Esophagus (tissue), 2 donors: ENCODE measurements around the gene STH. TPM values are rescaled to one million over a fixed set of nuclear protein-coding genes. Genes with fewer than 3 reads are reported as not detected.

ENCODE experiments used
- H3K27ac ChIP-seq, 2 donors: one replicate each; pipeline ENCODE4 v1.5.1; 2013; ENCODE audit warnings: low read depth in 2 of 2, mild to moderate bottlenecking in 2 of 2, inconsistent platforms in 1 of 2, low read length in 1 of 2, moderate library complexity in 1 of 2
- H3K27me3 ChIP-seq, 2 donors: one replicate each; pipeline ENCODE4 v1.6.1; 2013; ENCODE audit warnings: low read length in 2 of 2, control low read depth in 1 of 2, mild to moderate bottlenecking in 1 of 2; ENCODE audit not compliant: insufficient read depth in 2 of 2, control insufficient read depth in 1 of 2
- H3K36me3 ChIP-seq, 2 donors: one replicate each; pipeline ENCODE4 v1.6.1; 2013; ENCODE audit warnings: low read length in 1 of 2; ENCODE audit not compliant: control insufficient read depth in 2 of 2, insufficient read depth in 2 of 2
- H3K4me1 ChIP-seq, 2 donors: one replicate each; pipeline ENCODE4 v1.6.1; 2013; ENCODE audit warnings: low read length in 1 of 2; ENCODE audit not compliant: control insufficient read depth in 2 of 2, insufficient read depth in 2 of 2
- H3K4me3 ChIP-seq, 2 donors: one replicate each; pipeline ENCODE4 v1.5.1; 2013; ENCODE audit warnings: low read length in 2 of 2, mild to moderate bottlenecking in 2 of 2, low read depth in 1 of 2, moderate library complexity in 1 of 2
- H3K9me3 ChIP-seq, 2 donors: one replicate each; pipeline ENCODE4 v1.6.1; 2013; ENCODE audit warnings: mild to moderate bottlenecking in 2 of 2, low read depth in 1 of 2, low read length in 1 of 2, moderate library complexity in 1 of 2; ENCODE audit not compliant: control insufficient read depth in 2 of 2, insufficient read depth in 1 of 2
- WGBS, 2 donors: extraction: QIAGEN DNeasy Blood & Tissue Kit; methylation state at CpG; one replicate each; pipeline ENCODE4 v1.1.7; 2013; 5-methylcytosine and 5-hydroxymethylcytosine counted together
- polyA plus RNA-seq, 2 donors: library from polyadenylated mRNA; stranded (reverse); fragments of 200-250 nt; gene quantifications; one replicate each; pipeline ENCODE4 v1.2.3, GENCODE V29; 2013
- donor health status: healthy with polysubstance abuse.
- donor health status: Bipolar disorder and iron deficiency.

Gene STH
- polyA plus RNA-seq, 2 donors, result not detected

DNA sequence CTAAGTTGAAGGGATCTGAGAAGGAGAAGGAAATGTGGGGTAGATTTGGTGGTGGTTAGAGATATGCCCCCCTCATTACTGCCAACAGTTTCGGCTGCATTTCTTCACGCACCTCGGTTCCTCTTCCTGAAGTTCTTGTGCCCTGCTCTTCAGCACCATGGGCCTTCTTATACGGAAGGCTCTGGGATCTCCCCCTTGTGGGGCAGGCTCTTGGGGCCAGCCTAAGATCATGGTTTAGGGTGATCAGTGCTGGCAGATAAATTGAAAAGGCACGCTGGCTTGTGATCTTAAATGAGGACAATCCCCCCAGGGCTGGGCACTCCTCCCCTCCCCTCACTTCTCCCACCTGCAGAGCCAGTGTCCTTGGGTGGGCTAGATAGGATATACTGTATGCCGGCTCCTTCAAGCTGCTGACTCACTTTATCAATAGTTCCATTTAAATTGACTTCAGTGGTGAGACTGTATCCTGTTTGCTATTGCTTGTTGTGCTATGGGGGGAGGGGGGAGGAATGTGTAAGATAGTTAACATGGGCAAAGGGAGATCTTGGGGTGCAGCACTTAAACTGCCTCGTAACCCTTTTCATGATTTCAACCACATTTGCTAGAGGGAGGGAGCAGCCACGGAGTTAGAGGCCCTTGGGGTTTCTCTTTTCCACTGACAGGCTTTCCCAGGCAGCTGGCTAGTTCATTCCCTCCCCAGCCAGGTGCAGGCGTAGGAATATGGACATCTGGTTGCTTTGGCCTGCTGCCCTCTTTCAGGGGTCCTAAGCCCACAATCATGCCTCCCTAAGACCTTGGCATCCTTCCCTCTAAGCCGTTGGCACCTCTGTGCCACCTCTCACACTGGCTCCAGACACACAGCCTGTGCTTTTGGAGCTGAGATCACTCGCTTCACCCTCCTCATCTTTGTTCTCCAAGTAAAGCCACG is 28.3 kb downstream of the STH start:
- Histone ChIP-seq H3K4me3 (no peak overlapping the region), H3K27me3 (no peaks in the 10 kb centered on the region), H3K27ac (no peak overlapping the region), H3K9me3 (no peaks in the 10 kb centered on the region), H3K36me3 (peaks cover 10 to 40% of the 10 kb centered on the region in 2 donors), H3K4me1 (no peaks in the 10 kb centered on the region)
- 63 to 80% methylated on average over 12 of the region's 12 CpGs for WGBS, 2 donors

DNA sequence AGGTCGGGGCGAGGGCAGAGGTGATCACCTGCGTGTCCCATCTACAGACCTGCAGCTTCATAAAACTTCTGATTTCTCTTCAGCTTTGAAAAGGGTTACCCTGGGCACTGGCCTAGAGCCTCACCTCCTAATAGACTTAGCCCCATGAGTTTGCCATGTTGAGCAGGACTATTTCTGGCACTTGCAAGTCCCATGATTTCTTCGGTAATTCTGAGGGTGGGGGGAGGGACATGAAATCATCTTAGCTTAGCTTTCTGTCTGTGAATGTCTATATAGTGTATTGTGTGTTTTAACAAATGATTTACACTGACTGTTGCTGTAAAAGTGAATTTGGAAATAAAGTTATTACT is 28.9 kb downstream of the STH start:
- Histone ChIP-seq H3K4me3 (no peak overlapping the region), H3K4me1 (no peaks in the 10 kb centered on the region), H3K27me3 (no peaks in the 10 kb centered on the region), H3K9me3 (no peaks in the 10 kb centered on the region), H3K27ac (no peak overlapping the region), H3K36me3 (peaks cover 12 to 46% of the 10 kb centered on the region in 2 donors)
- WGBS, 2 donors, result 74 to 77% methylated on average over 4 of the region's 4 CpGs

DNA sequence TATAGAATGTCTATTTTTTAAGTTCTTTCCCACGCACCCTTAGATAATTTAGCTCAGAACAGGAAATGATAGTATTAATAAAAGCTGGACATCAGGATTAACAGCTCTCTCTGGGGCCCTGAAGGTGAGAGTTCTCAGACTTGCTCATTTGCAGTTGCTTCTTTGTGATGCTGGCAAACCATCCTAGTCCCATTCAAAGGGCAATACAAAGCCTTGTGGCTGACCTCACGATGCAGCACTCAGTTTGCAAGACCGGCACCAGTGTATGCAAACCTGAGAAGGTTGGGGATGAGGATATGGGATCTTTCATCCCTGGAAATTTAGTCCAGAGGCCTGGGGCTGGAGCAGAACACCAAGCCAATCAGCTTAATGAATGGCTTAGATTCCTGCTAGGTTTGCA is 29.3 kb downstream of the STH start:
- Histone ChIP-seq H3K36me3 (peaks cover 16 to 50% of the 10 kb centered on the region in 2 donors), H3K4me1 (no peaks in the 10 kb centered on the region), H3K27me3 (no peaks in the 10 kb centered on the region), H3K4me3 (no peak overlapping the region), H3K27ac (no peak overlapping the region), H3K9me3 (no peaks in the 10 kb centered on the region)
- 79 to 83% methylated on average over 3 of the region's 3 CpGs for WGBS, 2 donors

DNA sequence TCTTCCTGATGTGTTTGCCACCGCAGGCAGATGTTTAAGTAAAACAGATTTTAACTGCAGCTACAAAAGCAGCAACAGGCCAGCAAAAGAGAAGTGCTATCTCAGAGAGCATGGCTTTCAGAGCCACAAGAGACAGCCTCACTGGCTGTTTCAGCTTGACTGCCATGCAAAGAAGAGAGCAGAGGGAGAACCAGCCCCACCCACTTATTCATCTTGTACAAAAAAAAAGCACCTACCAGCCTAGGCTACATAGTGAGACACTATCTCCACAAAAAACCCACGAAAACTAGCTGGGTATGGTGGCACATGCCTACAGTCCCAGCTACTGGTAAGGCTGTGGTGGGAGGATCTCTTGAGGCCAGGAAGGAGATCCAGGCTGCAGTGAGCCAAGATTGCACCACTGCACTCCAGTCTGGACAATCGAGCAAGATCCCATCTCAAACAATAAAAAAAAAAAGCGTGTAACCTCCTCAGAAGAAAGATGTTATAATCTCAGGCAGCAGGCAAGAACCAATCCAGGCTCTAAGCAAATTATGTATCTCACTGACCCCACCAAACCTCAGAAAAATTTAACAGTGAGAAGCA is 30.0 kb downstream of the STH start:
- Histone ChIP-seq H3K4me1 (no peaks in the 10 kb centered on the region), H3K9me3 (no peaks in the 10 kb centered on the region), H3K27ac (no peak overlapping the region), H3K27me3 (no peaks in the 10 kb centered on the region), H3K36me3 (peaks cover 19 to 54% of the 10 kb centered on the region in 2 donors), H3K4me3 (no peak overlapping the region)
- WGBS, 2 donors, result 66 to 68% methylated on average over 4 of the region's 4 CpGs

DNA sequence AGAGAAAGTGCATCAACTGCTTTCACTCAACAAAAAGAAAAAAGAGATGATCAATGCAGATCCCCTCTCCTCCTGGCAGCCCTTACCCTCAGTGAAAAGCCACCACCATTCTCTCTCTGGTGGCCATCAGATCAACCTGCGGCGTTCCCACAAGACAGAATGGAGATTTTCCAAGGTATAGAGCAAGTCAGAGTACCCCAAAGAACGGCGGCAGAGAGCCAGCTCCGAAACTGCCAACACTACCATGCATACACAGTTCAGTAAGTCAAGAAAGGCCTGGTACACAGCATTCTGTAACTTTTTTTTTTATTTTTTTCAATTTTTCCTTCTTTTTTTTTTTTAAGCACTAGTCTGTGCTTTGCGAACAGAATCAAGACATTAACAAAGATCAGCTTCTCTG is 30.6 kb downstream of the STH start:
- Histone ChIP-seq H3K4me3 (no peak overlapping the region), H3K36me3 (peaks cover 19 to 55% of the 10 kb centered on the region in 2 donors), H3K4me1 (no peaks in the 10 kb centered on the region), H3K27me3 (no peaks in the 10 kb centered on the region), H3K9me3 (no peaks in the 10 kb centered on the region), H3K27ac (no peak overlapping the region)
- WGBS, 2 donors, result 94 to 96% methylated on average over 6 of the region's 6 CpGs

DNA sequence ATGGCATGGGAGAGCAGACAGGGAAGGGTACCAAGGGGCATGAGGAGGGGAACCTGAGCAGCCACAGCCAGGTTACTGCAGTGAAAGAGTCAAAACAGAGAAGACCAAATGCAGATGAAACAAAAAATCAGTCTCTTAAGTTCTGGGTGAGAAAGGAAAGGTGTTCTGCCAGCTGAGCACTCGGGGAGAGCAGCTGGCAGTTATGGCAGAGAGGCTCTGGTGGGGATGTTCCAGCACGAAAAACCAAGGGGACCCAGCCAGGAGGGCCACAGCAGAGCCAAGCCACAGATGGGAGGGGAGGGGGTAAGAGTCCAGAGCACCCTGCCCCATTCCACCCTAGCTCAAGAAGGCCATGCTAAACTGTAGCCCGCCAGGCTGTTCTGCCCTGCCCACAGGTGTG is 31.7 kb downstream of the STH start:
- 82 to 85% methylated on average over 3 of the region's 3 CpGs for WGBS, 2 donors

DNA sequence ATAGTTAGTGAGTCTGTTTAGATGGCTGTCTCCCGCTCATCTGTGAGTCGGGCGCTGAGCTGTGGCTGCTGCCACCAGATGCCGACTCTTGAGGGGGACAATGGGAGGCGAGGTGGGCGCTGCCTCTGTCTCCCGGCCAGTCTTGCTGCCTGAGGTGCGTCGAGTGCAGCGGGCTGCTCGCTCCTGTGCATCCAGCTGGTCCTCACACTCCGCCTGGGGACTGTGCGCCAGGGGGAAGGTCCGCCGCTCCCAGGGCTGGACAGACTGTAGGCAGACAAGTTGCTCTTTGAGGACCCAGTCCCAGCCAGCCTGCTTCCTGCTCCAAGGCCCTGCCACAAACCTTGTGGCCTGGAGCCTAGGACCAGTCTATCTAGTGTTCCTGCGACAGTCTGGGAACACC is 32.4 kb downstream of the STH start:
- Histone ChIP-seq H3K27ac (no peak overlapping the region), H3K4me1 (no peaks in the 10 kb centered on the region), H3K4me3 (no peak overlapping the region), H3K36me3 (peaks cover 16 to 41% of the 10 kb centered on the region in 2 donors), H3K9me3 (no peaks in the 10 kb centered on the region), H3K27me3 (no peaks in the 10 kb centered on the region)
- 92 to 96% methylated on average over 16 of the region's 16 CpGs for WGBS, 2 donors

More for the DNA sequence above, 31.7 kb downstream of the STH start:
- H3K9me3 ChIP-seq, result no peaks in the 10 kb centered on the region
- H3K36me3 ChIP-seq, result peaks cover 19 to 46% of the 10 kb centered on the region in 2 donors
- no peaks in the 10 kb centered on the region for H3K4me1 ChIP-seq
- H3K27ac ChIP-seq, result no peak overlapping the region
- H3K4me3 ChIP-seq, result no peak overlapping the region
- no peaks in the 10 kb centered on the region for H3K27me3 ChIP-seq

DNA sequence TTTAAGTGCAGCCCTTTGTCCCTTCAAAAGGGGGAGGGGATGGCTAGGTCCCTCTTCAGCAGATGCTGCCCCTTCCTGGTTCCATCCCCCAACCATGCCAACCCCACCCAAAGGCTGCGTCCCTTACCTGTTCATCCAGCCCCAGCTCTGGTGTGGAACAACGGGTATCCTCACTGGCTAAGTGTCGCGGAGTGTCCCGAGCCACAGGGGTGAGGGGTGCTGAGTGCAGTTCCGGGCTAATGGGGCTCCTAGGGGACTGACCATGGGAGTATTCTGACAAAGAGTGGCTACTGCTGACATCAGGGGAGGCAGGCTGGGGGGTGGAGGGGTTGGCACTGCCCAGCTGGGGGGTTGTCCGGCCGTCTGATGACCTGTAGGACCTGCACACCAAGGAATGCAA is 32.9 kb downstream of the STH start:
- no peaks in the 10 kb centered on the region for H3K27me3 ChIP-seq
- H3K36me3 ChIP-seq, result peaks cover 14 to 42% of the 10 kb centered on the region in 2 donors
- no peaks in the 10 kb centered on the region for H3K9me3 ChIP-seq
- 84 to 93% methylated on average over 8 of the region's 8 CpGs for WGBS, 2 donors
- H3K4me3 ChIP-seq, result no peak overlapping the region
- no peaks in the 10 kb centered on the region for H3K4me1 ChIP-seq
- H3K27ac ChIP-seq, result no peak overlapping the region

DNA sequence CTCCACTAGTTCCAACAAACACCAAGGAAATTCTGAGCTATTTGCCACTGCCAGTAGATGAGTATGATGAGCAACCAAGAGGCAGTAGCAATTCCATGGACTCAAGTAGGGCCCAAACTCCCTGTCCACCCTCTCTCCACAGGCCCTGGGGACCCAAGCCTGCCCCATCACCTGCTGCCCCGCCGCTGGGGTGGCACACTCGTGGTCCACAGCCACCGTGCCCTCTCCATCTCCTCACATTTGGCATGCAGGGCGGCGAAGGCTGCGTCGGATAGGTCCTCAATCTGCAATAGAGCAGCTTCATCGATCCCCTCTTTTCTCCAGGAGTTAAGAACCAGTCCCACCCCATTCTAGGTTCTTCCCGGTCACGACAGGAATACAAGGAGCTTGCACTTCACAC is 33.9 kb downstream of the STH start:
- no peak overlapping the region for H3K27ac ChIP-seq
- no peaks in the 10 kb centered on the region for H3K9me3 ChIP-seq
- no peaks in the 10 kb centered on the region for H3K27me3 ChIP-seq
- H3K36me3 ChIP-seq, result peaks cover 16 to 45% of the 10 kb centered on the region in 2 donors
- WGBS, 2 donors, result 94 to 96% methylated on average over 11 of the region's 11 CpGs
- no peaks in the 10 kb centered on the region for H3K4me1 ChIP-seq
- H3K4me3 ChIP-seq, result no peak overlapping the region
